ENCODE results near the gene CAD. TPM values are rescaled to one million over a fixed set of nuclear protein-coding genes. Genes with fewer than 3 reads are reported as not detected.
A peak's percentile ranks its signal among the peaks of the same experiment; 100 is the strongest.

Gene CAD
- total RNA-seq, 1 experiment from 2014 or later = 114 TPM

- no peak for TF ChIP-seq FOSL1 (IDR thresholded peaks at IDR 0.05; ENCODE audit: low read depth)
- TF ChIP-seq JUND (IDR thresholded peaks at IDR 0.05) = no peak
- no peak for TF ChIP-seq POLR2A (IDR thresholded peaks at IDR 0.05; ENCODE audit: borderline replicate concordance, extremely low read depth, insufficient read depth, insufficient read length)
- TF ChIP-seq EZH2phosphoT487 (IDR thresholded peaks at IDR 0.05; ENCODE audit: borderline replicate concordance) = no peak
- TF ChIP-seq CBX3 (IDR thresholded peaks at IDR 0.05; ENCODE audit: low read depth) = no peak
- TF ChIP-seq EGR1 (IDR thresholded peaks at IDR 0.05; ENCODE audit: low read depth) = no peak
Observed at GRCh38 chr2:27237341-27237945, 20.3 kb downstream of the CAD start (continued).

DNA sequence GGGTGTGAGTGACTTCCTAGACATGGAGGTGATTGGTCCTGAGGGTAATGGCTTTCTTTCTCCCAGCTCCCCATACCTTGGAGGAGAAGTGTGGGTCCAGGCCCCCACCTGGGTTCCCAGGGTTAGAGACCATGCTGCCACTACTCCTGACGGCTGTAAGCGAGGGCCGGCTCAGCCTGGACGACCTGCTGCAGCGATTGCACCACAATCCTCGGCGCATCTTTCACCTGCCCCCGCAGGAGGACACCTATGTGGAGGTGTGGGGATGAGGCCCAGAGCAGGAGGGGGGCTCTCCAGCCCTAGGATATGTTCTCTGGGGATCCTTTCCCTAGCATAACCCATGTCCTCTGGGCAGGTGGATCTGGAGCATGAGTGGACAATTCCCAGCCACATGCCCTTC, 21.8 kb downstream of the CAD start:
- H3K27me3 ChIP-seq (ENCODE audit: insufficient read depth, low read length) = no peaks in the 10 kb centered on the region
- ATAC-seq = no peak
- ChIA-PET POLR2A (no interaction called here), CTCF (no interaction called here), RAD21 (ENCODE audit: low non-redundant PET in 1 of 2, low total read pairs in 2 of 2, uncharacterized antibody in 2 of 2, unreplicated experiment in 2 of 2) (no interaction called here)
- TF ChIP-seq RAD21 (IDR thresholded peaks at IDR 0.05; ENCODE audit: low read depth) (no peak), EZH2phosphoT487 (IDR thresholded peaks at IDR 0.05; ENCODE audit: borderline replicate concordance) (no peak), EGR1 (IDR thresholded peaks at IDR 0.05; ENCODE audit: low read depth) (no peak), CEBPB (IDR thresholded peaks at IDR 0.05; ENCODE audit: low read depth) (no peak), YY1 (IDR thresholded peaks at IDR 0.05; ENCODE audit: extremely low read depth, insufficient replicate concordance, low read depth, low read length) (no peak), POLR2AphosphoS5 (IDR thresholded peaks at IDR 0.05; ENCODE audit: low read depth, low read length) (no peak), TCF7L2 (IDR thresholded peaks at IDR 0.05; ENCODE audit: borderline replicate concordance, extremely low read depth, insufficient read depth, insufficient read length) (no peak)
- TF ChIP-seq, protein P1, sequence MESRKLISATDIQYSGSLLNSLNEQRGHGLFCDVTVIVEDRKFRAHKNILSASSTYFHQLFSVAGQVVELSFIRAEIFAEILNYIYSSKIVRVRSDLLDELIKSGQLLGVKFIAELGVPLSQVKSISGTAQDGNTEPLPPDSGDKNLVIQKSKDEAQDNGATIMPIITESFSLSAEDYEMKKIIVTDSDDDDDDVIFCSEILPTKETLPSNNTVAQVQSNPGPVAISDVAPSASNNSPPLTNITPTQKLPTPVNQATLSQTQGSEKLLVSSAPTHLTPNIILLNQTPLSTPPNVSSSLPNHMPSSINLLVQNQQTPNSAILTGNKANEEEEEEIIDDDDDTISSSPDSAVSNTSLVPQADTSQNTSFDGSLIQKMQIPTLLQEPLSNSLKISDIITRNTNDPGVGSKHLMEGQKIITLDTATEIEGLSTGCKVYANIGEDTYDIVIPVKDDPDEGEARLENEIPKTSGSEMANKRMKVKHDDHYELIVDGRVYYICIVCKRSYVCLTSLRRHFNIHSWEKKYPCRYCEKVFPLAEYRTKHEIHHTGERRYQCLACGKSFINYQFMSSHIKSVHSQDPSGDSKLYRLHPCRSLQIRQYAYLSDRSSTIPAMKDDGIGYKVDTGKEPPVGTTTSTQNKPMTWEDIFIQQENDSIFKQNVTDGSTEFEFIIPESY (IDR thresholded peaks at IDR 0.05; ENCODE audit: extremely low read depth, insufficient replicate concordance, low read length) = no peak
- TF ChIP-seq, protein P2, sequence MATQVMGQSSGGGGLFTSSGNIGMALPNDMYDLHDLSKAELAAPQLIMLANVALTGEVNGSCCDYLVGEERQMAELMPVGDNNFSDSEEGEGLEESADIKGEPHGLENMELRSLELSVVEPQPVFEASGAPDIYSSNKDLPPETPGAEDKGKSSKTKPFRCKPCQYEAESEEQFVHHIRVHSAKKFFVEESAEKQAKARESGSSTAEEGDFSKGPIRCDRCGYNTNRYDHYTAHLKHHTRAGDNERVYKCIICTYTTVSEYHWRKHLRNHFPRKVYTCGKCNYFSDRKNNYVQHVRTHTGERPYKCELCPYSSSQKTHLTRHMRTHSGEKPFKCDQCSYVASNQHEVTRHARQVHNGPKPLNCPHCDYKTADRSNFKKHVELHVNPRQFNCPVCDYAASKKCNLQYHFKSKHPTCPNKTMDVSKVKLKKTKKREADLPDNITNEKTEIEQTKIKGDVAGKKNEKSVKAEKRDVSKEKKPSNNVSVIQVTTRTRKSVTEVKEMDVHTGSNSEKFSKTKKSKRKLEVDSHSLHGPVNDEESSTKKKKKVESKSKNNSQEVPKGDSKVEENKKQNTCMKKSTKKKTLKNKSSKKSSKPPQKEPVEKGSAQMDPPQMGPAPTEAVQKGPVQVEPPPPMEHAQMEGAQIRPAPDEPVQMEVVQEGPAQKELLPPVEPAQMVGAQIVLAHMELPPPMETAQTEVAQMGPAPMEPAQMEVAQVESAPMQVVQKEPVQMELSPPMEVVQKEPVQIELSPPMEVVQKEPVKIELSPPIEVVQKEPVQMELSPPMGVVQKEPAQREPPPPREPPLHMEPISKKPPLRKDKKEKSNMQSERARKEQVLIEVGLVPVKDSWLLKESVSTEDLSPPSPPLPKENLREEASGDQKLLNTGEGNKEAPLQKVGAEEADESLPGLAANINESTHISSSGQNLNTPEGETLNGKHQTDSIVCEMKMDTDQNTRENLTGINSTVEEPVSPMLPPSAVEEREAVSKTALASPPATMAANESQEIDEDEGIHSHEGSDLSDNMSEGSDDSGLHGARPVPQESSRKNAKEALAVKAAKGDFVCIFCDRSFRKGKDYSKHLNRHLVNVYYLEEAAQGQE (IDR thresholded peaks at IDR 0.05; ENCODE audit: low read depth) = no peak
- TF ChIP-seq, protein P3, sequence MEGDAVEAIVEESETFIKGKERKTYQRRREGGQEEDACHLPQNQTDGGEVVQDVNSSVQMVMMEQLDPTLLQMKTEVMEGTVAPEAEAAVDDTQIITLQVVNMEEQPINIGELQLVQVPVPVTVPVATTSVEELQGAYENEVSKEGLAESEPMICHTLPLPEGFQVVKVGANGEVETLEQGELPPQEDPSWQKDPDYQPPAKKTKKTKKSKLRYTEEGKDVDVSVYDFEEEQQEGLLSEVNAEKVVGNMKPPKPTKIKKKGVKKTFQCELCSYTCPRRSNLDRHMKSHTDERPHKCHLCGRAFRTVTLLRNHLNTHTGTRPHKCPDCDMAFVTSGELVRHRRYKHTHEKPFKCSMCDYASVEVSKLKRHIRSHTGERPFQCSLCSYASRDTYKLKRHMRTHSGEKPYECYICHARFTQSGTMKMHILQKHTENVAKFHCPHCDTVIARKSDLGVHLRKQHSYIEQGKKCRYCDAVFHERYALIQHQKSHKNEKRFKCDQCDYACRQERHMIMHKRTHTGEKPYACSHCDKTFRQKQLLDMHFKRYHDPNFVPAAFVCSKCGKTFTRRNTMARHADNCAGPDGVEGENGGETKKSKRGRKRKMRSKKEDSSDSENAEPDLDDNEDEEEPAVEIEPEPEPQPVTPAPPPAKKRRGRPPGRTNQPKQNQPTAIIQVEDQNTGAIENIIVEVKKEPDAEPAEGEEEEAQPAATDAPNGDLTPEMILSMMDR (IDR thresholded peaks at IDR 0.05 in 2 of 3, conservative IDR thresholded peaks at IDR 0.05 in 1 of 3; ENCODE audit: borderline replicate concordance in 1 of 3, insufficient read depth in 1 of 3, low read depth in 2 of 3, low read length in 2 of 3) = no peak
- H3K27ac ChIP-seq (ENCODE audit: low read depth, low read length) = no peak overlapping the region
- H2AFZ ChIP-seq (ENCODE audit: low read depth, low read length, poor library complexity, severe bottlenecking) = no peak overlapping the region
- no peak overlapping the region for H3K4me3 ChIP-seq (replicated peaks in 1 of 2; ENCODE audit: low read depth in 1 of 2, low read length in 2 of 2)
- no peaks in the 10 kb centered on the region for H3K9me3 ChIP-seq (ENCODE audit: control insufficient read depth in 1 of 2, insufficient read depth in 1 of 2, low read depth in 1 of 2, low read length in 2 of 2)
- TSS peak; percentile 5 for BruUV-seq (replicated peaks)
- peaks cover 60 to 89% of the 10 kb centered on the region in 2 experiments for H3K36me3 ChIP-seq (ENCODE audit: control insufficient read depth in 1 of 2, insufficient read depth in 2 of 2, low read length in 2 of 2)
- H3K9me2 ChIP-seq (ENCODE audit: insufficient read depth) = no peaks in the 10 kb centered on the region
- H3K4me2 ChIP-seq (ENCODE audit: low read length) = no peak overlapping the region
- H3K4me1 ChIP-seq (ENCODE audit: control insufficient read depth in 1 of 2, insufficient read depth in 2 of 2, low read length in 2 of 2) = no peaks in the 10 kb centered on the region
- no peaks in the 10 kb centered on the region for H4K20me1 ChIP-seq (ENCODE audit: insufficient read depth)
- intact Hi-C loops (cut with micrococcal nuclease) = no loop called here
- H3K9ac ChIP-seq (ENCODE audit: low read length) = no peak overlapping the region
- H3K79me2 ChIP-seq (ENCODE audit: insufficient read depth, low read length) = no peaks in the 10 kb centered on the region
- no peak for DNase-seq (ENCODE audit: low read depth, low spot score)

Measured in HCT116 (cell line).